GM23338 (cell line): ENCODE results near the gene EFHD2. TPM values are rescaled to one million over a fixed set of nuclear protein-coding genes. Genes with fewer than 3 reads are reported as not detected.

Source experiments
- ATAC-seq: fragments of 200-7000 bp; cut with Tn5 transposase; 3 replicates; pipeline ENCODE4 v1.9.1; 2020
- DNase-seq: peaks from one replicate; pipeline ENCODE4 v3.0.0-alpha.2; 2015; ENCODE audit warnings: low spot score
- H2AFZ ChIP-seq: fragments of 200-600 bp; sonication (generic); 2 replicates; pipeline ENCODE4 v1.8.0; 2016; ENCODE audit warnings: antibody characterized with exemption, mild to moderate bottlenecking, moderate library complexity
- H3F3A ChIP-seq: fragments of 200-600 bp; sonication (generic); replicated peaks from 2 replicates; pipeline ENCODE4 v1.8.0; 2017; ENCODE audit warnings: antibody characterized with exemption, mixed run types, low read depth
- H3K27ac ChIP-seq: fragments of 200-600 bp; sonication (generic); 2 replicates; pipeline ENCODE4 v1.6.1; 2016; ENCODE audit warnings: low read depth
- H3K27me3 ChIP-seq: fragments of 200-600 bp; sonication (generic); 2 replicates; pipeline ENCODE4 v1.8.0; 2016; ENCODE audit warnings: mild to moderate bottlenecking, mixed run types, moderate library complexity; ENCODE audit not compliant: insufficient read depth
- H3K36me3 ChIP-seq: fragments of 200-600 bp; sonication (generic); 2 replicates; pipeline ENCODE4 v1.8.0; 2016; ENCODE audit warnings: mild to moderate bottlenecking; ENCODE audit not compliant: insufficient read depth
- H3K4me1 ChIP-seq: fragments of 200-600 bp; sonication (generic); 2 replicates; pipeline ENCODE4 v1.8.0; 2016; ENCODE audit warnings: mild to moderate bottlenecking, moderate library complexity; ENCODE audit not compliant: insufficient read depth
- H3K4me2 ChIP-seq: fragments of 200-600 bp; sonication (generic); 2 replicates; pipeline ENCODE4 v1.7.1; 2017; ENCODE audit warnings: mixed run types
- H3K4me3 ChIP-seq: fragments of 200-600 bp; sonication (generic); 2 replicates; pipeline ENCODE4 v1.6.1; 2016; ENCODE audit warnings: mixed run types
- H3K79me2 ChIP-seq: fragments of 200-600 bp; sonication (generic); replicated peaks from 2 replicates; pipeline ENCODE4 v1.8.0; 2017; ENCODE audit warnings: mild to moderate bottlenecking; ENCODE audit not compliant: insufficient read depth
- H3K9me2 ChIP-seq: fragments of 200-600 bp; sonication (generic); 2 replicates; pipeline ENCODE4 v1.8.0; 2017; ENCODE audit not compliant: insufficient read depth
- H4K20me1 ChIP-seq: fragments of 200-600 bp; sonication (generic); replicated peaks from 2 replicates; pipeline ENCODE4 v1.8.0; 2017; ENCODE audit warnings: mild to moderate bottlenecking; ENCODE audit not compliant: insufficient read depth
- H3K27ac Mint-ChIP-seq: 2 replicates; pipeline ENCODE4 v1.8.0; 2020; ENCODE audit warnings: inconsistent platforms, mild to moderate bottlenecking, moderate library complexity, mixed read lengths
- H3K27me3 Mint-ChIP-seq: 3 replicates; pipeline ENCODE4 v1.8.0; 2022; ENCODE audit warnings: low read depth, mild to moderate bottlenecking, moderate library complexity, mixed read lengths, inconsistent platforms; ENCODE audit not compliant: insufficient read depth, poor library complexity
- H3K36me3 Mint-ChIP-seq: 3 replicates; pipeline ENCODE4 v1.8.0; 2021; ENCODE audit warnings: low read depth, mild to moderate bottlenecking, inconsistent platforms, moderate library complexity, mixed read lengths
- H3K4me1 Mint-ChIP-seq: 3 replicates; pipeline ENCODE4 v1.8.0; 2020; ENCODE audit warnings: mild to moderate bottlenecking, inconsistent platforms, mixed read lengths
- H3K4me3 Mint-ChIP-seq: 3 replicates; pipeline ENCODE4 v1.8.0; 2021; ENCODE audit warnings: moderate library complexity, mild to moderate bottlenecking, inconsistent platforms, mixed read lengths
- H3K9me3 Mint-ChIP-seq: 3 replicates; pipeline ENCODE4 v1.8.0; 2020; ENCODE audit warnings: moderate library complexity, mild to moderate bottlenecking, inconsistent platforms, mixed read lengths
- JUNB ChIP-seq: IDR thresholded peaks from one replicate; pipeline ENCODE4 v1.6.1; 2016; ENCODE audit warnings: antibody characterized with exemption; ENCODE audit not compliant: unreplicated experiment
- ZNF331 ChIP-seq: fragments of 250-450 bp; sonication (Bioruptor Pico); IDR thresholded peaks from 2 replicates; pipeline ENCODE4 v1.5.0; 2020; ENCODE audit warnings: low read depth, mild to moderate bottlenecking, moderate library complexity
- polyA plus RNA-seq: library from polyadenylated mRNA; unstranded; fragments of >200 nt; fragmentation: Nextera tagmentation; extraction: Ambion mirVana; gene quantifications from 2 replicates; pipeline ENCODE4 v1.2.1, GENCODE V29; 2016
- total RNA-seq: library from RNA; depleted of rRNA; stranded (reverse); fragments of >200 nt; shearing (Covaris generic); gene quantifications from 2 replicates; pipeline ENCODE4 v1.2.3, GENCODE V29; 2014
- TF ChIP-seq, protein P1 (sequence below), 2 experiments: fragments of 200-600 bp in 1 of 2; sonication (generic) in 1 of 2; conservative IDR thresholded peaks; 2 replicates each; pipeline versions ENCODE4 v1.5.1 to v1.6.1; 2016 to 2017; ENCODE audit warnings: antibody characterized with exemption in 2 of 2, low read depth in 2 of 2, mild to moderate bottlenecking in 2 of 2, moderate library complexity in 1 of 2
- TF ChIP-seq, protein P2 (sequence below): fragments of 250-450 bp; sonication (Bioruptor Pico); IDR thresholded peaks from 2 replicates; pipeline ENCODE4 v1.5.0; 2020; ENCODE audit warnings: mild to moderate bottlenecking, moderate library complexity

The EFHD2 gene
- total and polyA plus RNA-seq, 2 experiments from 2014 or later, result 22.8 to 23.7 TPM

DNA sequence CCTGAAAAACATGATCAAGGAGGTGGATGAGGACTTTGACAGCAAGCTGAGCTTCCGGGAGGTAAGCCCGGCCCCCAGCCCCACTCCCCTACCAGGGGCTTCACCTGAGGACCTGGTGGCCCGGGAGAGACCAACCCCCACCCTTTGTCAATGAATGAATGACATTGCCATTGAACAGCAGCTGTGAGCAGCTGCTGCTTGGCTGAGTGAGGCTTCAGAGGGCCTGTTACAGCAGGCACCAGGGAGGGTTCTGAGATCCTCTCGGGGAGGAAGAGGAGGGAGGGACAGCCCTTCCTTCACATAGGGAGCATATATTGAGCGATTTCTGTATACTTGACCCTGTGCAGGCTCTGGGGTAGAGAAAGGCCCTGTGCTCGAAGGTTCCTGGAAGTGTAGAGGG lies 16.3 kb downstream of the EFHD2 start (continued):
- TF ChIP-seq, protein P1, sequence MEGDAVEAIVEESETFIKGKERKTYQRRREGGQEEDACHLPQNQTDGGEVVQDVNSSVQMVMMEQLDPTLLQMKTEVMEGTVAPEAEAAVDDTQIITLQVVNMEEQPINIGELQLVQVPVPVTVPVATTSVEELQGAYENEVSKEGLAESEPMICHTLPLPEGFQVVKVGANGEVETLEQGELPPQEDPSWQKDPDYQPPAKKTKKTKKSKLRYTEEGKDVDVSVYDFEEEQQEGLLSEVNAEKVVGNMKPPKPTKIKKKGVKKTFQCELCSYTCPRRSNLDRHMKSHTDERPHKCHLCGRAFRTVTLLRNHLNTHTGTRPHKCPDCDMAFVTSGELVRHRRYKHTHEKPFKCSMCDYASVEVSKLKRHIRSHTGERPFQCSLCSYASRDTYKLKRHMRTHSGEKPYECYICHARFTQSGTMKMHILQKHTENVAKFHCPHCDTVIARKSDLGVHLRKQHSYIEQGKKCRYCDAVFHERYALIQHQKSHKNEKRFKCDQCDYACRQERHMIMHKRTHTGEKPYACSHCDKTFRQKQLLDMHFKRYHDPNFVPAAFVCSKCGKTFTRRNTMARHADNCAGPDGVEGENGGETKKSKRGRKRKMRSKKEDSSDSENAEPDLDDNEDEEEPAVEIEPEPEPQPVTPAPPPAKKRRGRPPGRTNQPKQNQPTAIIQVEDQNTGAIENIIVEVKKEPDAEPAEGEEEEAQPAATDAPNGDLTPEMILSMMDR (conservative IDR thresholded peaks at IDR 0.05; ENCODE audit: low read depth in 2 of 2), result no peak
- TF ChIP-seq, protein P2, sequence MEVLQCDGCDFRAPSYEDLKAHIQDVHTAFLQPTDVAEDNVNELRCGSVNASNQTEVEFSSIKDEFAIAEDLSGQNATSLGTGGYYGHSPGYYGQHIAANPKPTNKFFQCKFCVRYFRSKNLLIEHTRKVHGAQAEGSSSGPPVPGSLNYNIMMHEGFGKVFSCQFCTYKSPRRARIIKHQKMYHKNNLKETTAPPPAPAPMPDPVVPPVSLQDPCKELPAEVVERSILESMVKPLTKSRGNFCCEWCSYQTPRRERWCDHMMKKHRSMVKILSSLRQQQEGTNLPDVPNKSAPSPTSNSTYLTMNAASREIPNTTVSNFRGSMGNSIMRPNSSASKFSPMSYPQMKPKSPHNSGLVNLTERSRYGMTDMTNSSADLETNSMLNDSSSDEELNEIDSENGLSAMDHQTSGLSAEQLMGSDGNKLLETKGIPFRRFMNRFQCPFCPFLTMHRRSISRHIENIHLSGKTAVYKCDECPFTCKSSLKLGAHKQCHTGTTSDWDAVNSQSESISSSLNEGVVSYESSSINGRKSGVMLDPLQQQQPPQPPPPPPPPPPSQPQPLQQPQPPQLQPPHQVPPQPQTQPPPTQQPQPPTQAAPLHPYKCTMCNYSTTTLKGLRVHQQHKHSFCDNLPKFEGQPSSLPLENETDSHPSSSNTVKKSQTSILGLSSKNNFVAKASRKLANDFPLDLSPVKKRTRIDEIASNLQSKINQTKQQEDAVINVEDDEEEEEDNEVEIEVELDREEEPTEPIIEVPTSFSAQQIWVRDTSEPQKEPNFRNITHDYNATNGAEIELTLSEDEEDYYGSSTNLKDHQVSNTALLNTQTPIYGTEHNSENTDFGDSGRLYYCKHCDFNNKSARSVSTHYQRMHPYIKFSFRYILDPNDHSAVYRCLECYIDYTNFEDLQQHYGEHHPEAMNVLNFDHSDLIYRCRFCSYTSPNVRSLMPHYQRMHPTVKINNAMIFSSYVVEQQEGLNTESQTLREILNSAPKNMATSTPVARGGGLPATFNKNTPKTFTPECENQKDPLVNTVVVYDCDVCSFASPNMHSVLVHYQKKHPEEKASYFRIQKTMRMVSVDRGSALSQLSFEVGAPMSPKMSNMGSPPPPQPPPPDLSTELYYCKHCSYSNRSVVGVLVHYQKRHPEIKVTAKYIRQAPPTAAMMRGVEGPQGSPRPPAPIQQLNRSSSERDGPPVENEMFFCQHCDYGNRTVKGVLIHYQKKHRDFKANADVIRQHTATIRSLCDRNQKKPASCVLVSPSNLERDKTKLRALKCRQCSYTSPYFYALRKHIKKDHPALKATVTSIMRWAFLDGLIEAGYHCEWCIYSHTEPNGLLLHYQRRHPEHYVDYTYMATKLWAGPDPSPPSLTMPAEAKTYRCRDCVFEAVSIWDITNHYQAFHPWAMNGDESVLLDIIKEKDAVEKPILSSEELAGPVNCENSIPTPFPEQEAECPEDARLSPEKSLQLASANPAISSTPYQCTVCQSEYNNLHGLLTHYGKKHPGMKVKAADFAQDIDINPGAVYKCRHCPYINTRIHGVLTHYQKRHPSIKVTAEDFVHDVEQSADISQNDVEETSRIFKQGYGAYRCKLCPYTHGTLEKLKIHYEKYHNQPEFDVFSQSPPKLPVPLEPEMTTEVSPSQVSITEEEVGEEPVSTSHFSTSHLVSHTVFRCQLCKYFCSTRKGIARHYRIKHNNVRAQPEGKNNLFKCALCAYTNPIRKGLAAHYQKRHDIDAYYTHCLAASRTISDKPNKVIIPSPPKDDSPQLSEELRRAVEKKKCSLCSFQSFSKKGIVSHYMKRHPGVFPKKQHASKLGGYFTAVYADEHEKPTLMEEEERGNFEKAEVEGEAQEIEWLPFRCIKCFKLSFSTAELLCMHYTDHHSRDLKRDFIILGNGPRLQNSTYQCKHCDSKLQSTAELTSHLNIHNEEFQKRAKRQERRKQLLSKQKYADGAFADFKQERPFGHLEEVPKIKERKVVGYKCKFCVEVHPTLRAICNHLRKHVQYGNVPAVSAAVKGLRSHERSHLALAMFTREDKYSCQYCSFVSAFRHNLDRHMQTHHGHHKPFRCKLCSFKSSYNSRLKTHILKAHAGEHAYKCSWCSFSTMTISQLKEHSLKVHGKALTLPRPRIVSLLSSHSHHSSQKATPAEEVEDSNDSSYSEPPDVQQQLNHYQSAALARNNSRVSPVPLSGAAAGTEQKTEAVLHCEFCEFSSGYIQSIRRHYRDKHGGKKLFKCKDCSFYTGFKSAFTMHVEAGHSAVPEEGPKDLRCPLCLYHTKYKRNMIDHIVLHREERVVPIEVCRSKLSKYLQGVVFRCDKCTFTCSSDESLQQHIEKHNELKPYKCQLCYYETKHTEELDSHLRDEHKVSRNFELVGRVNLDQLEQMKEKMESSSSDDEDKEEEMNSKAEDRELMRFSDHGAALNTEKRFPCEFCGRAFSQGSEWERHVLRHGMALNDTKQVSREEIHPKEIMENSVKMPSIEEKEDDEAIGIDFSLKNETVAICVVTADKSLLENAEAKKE, result no peak
- no peak for TF ChIP-seq ZNF331 (CRISPR knock-in tag)

DNA sequence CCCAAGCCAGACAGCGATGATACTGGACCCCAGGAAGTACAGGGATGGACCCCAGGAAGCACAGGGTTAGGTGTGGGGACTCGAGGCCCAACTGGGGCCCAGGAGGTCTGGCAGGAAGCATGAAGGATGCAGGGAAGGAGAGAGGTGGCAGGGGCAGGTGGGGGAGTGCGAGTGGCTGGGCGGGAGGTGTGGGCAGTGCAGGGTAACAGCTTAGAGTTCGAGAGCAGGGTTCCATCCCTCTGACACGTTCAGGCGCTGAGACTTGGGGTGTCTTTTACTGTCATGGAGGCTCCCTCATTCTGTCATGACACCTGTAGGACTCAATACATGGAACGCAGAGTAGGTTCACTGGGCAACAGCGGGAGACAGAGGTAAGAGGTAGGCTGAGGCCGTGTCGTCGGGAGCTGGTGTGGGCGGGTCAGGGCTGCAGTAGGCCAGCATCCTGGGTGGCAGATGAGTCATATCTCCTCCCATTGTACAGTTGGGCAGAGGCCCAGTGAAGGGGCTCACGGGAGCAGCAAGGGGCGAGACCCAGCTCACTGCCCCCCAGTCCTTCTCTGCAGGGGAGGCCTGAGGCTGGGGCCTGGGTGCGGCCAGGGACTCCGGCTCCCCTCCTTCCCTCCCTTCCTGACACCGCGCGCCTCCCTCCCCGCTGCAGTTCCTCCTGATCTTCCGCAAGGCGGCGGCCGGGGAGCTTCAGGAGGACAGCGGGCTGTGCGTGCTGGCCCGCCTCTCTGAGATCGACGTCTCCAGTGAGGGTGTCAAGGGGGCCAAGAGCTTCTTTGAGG lies 17.0 kb downstream of the EFHD2 start:
- no peak; the same call in 2 of the 3 replicates for ATAC-seq
- Histone ChIP-seq H3K79me2 (no peaks in the 10 kb centered on the region), H4K20me1 (no peaks in the 10 kb centered on the region), H3K9me2 (no peaks in the 10 kb centered on the region), H3K36me3 (no peaks in the 10 kb centered on the region), H3K4me2 (no peak overlapping the region), H3K4me3 (no peak overlapping the region), H2AFZ (no peak overlapping the region), H3K27ac (no peak overlapping the region), H3F3A (no peaks in the 10 kb centered on the region), H3K4me1 (no peaks in the 10 kb centered on the region), H3K27me3 (no peaks in the 10 kb centered on the region)
- H3K4me1 Mint-ChIP-seq, result peaks cover 7% of the 10 kb centered on the region; the same call in 1 of the 3 replicates
- H3K4me3 Mint-ChIP-seq, result no peak overlapping the region
- peaks cover 2% of the 10 kb centered on the region; the same call in 1 of the 3 replicates for H3K9me3 Mint-ChIP-seq
- H3K36me3 Mint-ChIP-seq, result no peaks in the 10 kb centered on the region; the same call in 2 of the 3 replicates
- DNase-seq, result no peak
- 0 out of 2 replicates have a peak overlapping the region, but pooled peaks have one; percentile 33 for H3K27ac Mint-ChIP-seq
- H3K27me3 Mint-ChIP-seq, result peaks cover 13% of the 10 kb centered on the region
- TF ChIP-seq, protein P1 (conservative IDR thresholded peaks at IDR 0.05; ENCODE audit: low read depth in 2 of 2), result 0 out of 4 replicates have a peak, but pooled peaks of 1 of the 2 experiments have one; percentile 1
- TF ChIP-seq JUNB, result no peak
